Fibroblast of mammary gland (primary cell): ENCODE results near the gene ATP5MC3.
A peak's percentile ranks its signal among the peaks of the same experiment; 100 is the strongest.
"Not testable (repeated sequence)": the region's sequence is repeated elsewhere in the genome, so short reads cannot be mapped to it uniquely, and the experiment has no call there.

ENCODE experiments used
- DNase-seq: peaks from one replicate; pipeline ENCODE4 v3.0.0-alpha.2; 2010; ENCODE audit warnings: low read depth
- H3K4me3 ChIP-seq: 2 replicates; pipeline ENCODE4 v1.5.1; 2011; ENCODE audit warnings: low read depth, mild to moderate bottlenecking, low read length, moderate library complexity; ENCODE audit not compliant: control insufficient read depth
- CTCF ChIP-seq: conservative IDR thresholded peaks from 2 replicates; pipeline ENCODE4 v1.5.1; 2011; ENCODE audit warnings: low read depth, low read length, inconsistent platforms; ENCODE audit not compliant: control insufficient read depth, insufficient read depth

ATP5MC3 gene

GRCh38 chr2:175181104-175181876, at the start of gene ATP5MC3:
TSS of gene ATP5MC3 (minus strand) at chr2:175181710. CDS start at chr2:175181393, 317 bp downstream.
- H3K4me3 ChIP-seq: peak within 1 kb of the TSS; percentile 78
- TF ChIP-seq CTCF: peak; percentile 9
- peak; percentile 93 for DNase-seq

- DNase-seq, H3K4me3 ChIP-seq: not testable (repeated sequence)
Measured at GRCh38 chr2:175228601-175229000, 47.1 kb upstream of the ATP5MC3 start.

GRCh38 chr2:175228179-175228578, 46.7 kb upstream of the ATP5MC3 start:
- no peak overlapping the region for H3K4me3 ChIP-seq
- no peak for TF ChIP-seq CTCF
- no peak for DNase-seq

- H3K4me3 ChIP-seq: no peak overlapping the region
- DNase-seq: no peak
- no peak for TF ChIP-seq CTCF
Measured at GRCh38 chr2:175227393-175227792, 45.9 kb upstream of the ATP5MC3 start.

GRCh38 chr2:175220075-175220474, 38.6 kb upstream of the ATP5MC3 start:
- H3K4me3 ChIP-seq: no peak overlapping the region
- no peak for DNase-seq
- no peak for TF ChIP-seq CTCF

GRCh38 chr2:175218551-175218950, 37.0 kb upstream of the ATP5MC3 start:
- no peak for TF ChIP-seq CTCF
- DNase-seq: no peak

GRCh38 chr2:175207741-175208438, 26.4 kb upstream of the ATP5MC3 start:
- DNase-seq: no peak
- H3K4me3 ChIP-seq: no peak overlapping the region
- no peak for TF ChIP-seq CTCF

More at GRCh38 chr2:175218551-175218950, 37.0 kb upstream of the ATP5MC3 start:
- H3K4me3 ChIP-seq: no peak overlapping the region
